GM19455 (cell line): ENCODE results near the gene PRKCB.

Source experiments
- ATAC-seq: cut with Tn5 transposase; IDR thresholded peaks from one replicate; pipeline ENCODE4 v1.9.1; 2021; ENCODE audit not compliant: unreplicated experiment

PRKCB gene

GRCh38 chr16:23836078-23836403 is 258 bp downstream of the PRKCB start:
- ATAC-seq: peak; percentile 20

- peak; percentile 25 for ATAC-seq
These were observed 875 bp downstream of the PRKCB start for GRCh38 chr16:23836404-23837311.

- no peak for ATAC-seq
These were observed 1.9 kb downstream of the PRKCB start for GRCh38 chr16:23837553-23838308.

- ATAC-seq: no peak
These were observed 2.8 kb downstream of the PRKCB start for GRCh38 chr16:23838485-23839142.

GRCh38 chr16:23840310-23840709 is 4.5 kb downstream of the PRKCB start:
- ATAC-seq: no peak

DNA sequence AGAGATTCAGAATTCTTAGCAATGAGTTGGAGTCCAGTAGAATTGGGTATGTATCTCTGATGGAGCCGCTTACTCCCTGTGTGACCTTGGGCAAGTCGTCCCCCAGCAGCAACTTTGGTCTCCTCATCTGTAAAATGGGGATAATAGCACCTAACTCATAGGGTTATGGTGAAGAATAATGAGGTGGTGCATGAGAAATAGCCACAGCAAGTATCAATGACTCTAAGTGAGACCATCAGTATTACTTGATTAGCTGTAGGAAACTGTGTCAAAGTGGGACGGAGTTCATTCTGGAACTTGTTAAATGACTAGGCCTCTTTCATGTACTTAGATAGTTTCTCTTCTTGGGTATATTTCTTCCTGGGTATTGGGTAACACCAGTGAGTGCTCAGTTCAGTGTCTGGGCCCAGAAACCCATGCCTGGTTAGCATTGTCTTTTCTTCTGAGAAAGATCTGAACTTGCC is 6.4 kb downstream of the PRKCB start:
- peak; percentile 54 for ATAC-seq

DNA sequence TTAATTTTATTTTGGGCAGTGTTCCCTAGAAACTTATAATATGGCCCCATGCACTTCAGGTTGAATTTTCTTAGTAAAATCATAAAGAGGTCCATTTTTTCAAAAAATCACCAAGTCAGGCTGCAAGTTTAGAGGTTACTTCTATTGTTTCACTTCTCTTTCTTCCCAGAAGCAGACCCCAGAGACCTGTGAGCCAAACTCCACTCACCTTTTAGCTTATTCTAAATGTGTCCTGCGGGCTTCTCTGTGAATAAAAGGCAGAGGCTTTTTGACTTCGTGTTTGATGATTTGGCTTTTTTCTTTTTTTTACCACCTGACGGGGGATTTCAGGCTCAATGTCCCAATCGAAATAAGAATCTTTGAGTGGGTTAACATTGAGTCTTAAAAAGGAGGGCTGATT is 7.4 kb downstream of the PRKCB start:
- no peak for ATAC-seq

DNA sequence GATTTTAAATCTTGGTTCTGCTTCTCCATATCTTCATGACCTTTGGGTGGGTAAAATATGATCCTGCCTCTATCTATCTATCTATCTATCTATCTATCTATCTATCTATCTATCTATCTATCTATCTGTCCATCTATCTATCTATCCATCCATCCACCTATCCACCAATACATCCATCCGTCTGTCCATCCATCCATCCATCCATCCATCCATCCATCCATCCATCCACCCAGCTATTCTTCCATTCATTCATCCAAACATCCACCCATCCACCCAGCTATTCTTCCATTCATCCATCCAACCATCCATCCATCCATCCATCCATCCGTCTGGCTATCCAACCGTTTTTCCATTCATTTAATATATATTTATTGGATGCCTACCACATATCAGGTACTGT is 11.5 kb downstream of the PRKCB start:
- ATAC-seq: no peak

GRCh38 chr16:23847948-23848347 is 12.2 kb downstream of the PRKCB start:
- ATAC-seq: no peak

GRCh38 chr16:23848958-23849357 is 13.2 kb downstream of the PRKCB start:
- ATAC-seq: no peak

GRCh38 chr16:23852794-23853562 is 17.2 kb downstream of the PRKCB start:
- no peak for ATAC-seq

DNA sequence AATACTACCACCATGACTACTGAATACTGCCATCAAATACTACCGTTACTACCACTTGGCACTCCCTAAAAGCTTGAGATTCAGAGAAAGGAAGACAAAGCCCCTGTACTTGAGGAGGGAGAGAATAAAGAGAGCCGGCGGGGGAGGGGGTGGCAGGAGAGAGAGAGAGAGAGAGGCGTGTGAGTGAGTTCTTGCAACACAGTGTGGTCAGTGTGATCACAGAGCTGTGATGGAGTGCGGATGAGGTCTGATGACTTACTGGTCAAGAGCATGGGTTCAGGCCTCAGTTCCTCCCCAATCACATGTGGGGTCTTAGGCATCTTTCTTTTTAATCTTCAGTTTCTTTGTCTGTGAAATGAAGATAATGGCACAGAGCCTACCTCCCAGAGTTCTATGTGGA is 19.2 kb downstream of the PRKCB start:
- ATAC-seq: no peak

- no peak for ATAC-seq
These were observed 20.5 kb downstream of the PRKCB start for GRCh38 chr16:23856251-23856709.

DNA sequence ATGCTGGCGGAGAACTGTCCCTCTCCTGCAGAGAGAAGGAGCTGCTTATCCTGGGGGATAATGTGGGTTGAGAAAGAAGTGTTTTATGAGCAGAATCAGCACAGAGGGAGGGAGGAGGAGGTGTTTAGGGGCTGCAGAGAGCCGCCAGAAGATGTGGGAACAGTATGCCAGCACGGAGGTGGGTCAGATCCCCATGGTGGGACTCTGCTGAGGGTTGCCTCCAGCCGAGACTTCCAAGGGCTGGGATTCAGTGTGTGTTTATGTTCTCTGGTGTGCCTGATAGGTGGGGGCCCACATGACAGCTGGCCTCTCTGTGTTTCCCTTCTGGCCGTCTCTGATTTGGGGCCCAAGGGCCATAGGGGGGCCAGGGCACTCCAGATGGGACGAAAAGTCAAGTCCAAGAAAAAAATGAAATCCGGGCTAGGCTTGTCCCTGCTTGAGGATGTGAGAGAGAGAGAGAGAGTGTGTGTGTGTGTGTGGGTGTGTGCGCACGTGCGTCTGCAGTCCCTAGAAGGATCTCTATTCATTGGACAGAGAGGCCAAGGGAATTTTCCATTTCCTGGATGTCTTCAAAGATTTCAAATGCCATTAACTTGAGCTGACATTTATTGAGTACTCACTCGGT is 21.6 kb downstream of the PRKCB start:
- no peak for ATAC-seq

- ATAC-seq: no peak
These were observed 22.1 kb downstream of the PRKCB start for GRCh38 chr16:23857881-23858269.

- ATAC-seq: no peak
These were observed 22.8 kb downstream of the PRKCB start for GRCh38 chr16:23858542-23858941.

DNA sequence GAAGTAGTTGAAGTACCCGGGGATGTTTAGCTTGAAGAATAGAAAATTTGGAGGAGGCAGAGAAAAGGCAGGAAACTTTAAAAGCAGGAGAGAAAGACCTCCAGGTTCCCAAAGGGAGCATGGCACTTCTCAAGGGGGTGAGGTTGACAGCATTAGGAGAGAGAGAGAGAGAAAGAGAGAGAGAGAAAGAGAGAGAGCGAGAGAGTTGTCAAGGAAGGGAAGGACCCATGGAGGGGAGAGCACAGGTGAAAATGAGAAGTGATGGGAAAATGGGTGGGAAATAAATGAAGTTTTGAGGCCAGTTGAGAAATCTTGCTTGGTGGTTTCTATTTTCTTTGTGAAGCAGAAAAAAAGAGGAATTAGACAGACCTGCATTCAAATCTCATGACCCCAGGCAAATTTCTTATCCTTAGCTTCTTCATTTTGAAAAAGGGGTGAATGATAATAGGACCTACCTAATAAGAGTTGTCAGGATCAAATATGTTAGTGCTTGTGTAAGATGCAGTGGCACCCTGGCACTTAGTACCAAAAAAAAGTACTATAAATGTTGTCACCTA is 24.0 kb downstream of the PRKCB start:
- ATAC-seq: no peak

- no peak for ATAC-seq
These were observed 26.1 kb downstream of the PRKCB start for GRCh38 chr16:23861874-23862273.

- no peak for ATAC-seq
These were observed 26.8 kb downstream of the PRKCB start for GRCh38 chr16:23862556-23862955.
